ENCODE measurements around the gene CYB561D1. TPM values are rescaled to one million over a fixed set of nuclear protein-coding genes. Genes with fewer than 3 reads are reported as not detected.

Gene CYB561D1
- total RNA-seq, 2 donors from 2014 or later, result 8.1 to 12.5 TPM

- H3K27me3 ChIP-seq, result no peaks in the 10 kb centered on the region
- no peaks in the 10 kb centered on the region for H3K9me3 ChIP-seq
- intact Hi-C loops (cut with DNase I), result loop anchor here (10.0 kb wide), 1 partner anchor 436 kb away; the partner anchor contains the start of gene AHCYL1
- DNase-seq, result peak; percentile 99
- peak within 1 kb of the TSS; percentile 75 for H3K4me3 ChIP-seq
- peak within 1 kb of the TSS; percentile 82 to 92 for H3K9ac ChIP-seq (ENCODE audit: low read depth in 2 of 2, low read length in 2 of 2)
- H3K27ac ChIP-seq, result peak within 1 kb of the TSS; percentile 93
- peaks cover 7% of the 10 kb centered on the region for H3K4me1 ChIP-seq
- no peaks in the 10 kb centered on the region for H3K36me3 ChIP-seq
- no peak for TF ChIP-seq CTCF (IDR thresholded peaks at IDR 0.05)
These were observed 54.7 kb downstream of the CYB561D1 start, which contains the start of gene GNAI3 for GRCh38 chr1:109548321-109549267. GNAI3 (plus strand) TSS chr1:109548615; CDS start chr1:109548721, 106 bp downstream.

Other genes starting within 250 kb of the CYB561D1 start
- gene CELSR2, start 244.6 kb upstream of the CYB561D1 start, total RNA-seq, result 1 to 10 TPM; 4.2 to 6.1 TPM
- gene PSRC1, start 210.9 kb upstream of the CYB561D1 start, total RNA-seq, result 10 to 100 TPM in 1 of 2 donors, 1 to 10 TPM in 1; 6.5 to 36.0 TPM
- gene MYBPHL, start 187.1 kb upstream of the CYB561D1 start, total RNA-seq, result not detected
- gene SORT1, start 96.2 kb upstream of the CYB561D1 start, total RNA-seq, result 100 to 1,000 TPM in 1 of 2 donors, 10 to 100 TPM in 1; 76.2 to 134 TPM
- gene PSMA5, start 67.6 kb upstream of the CYB561D1 start, total RNA-seq, result 100 to 1,000 TPM in 1 of 2 donors, 10 to 100 TPM in 1; 93.9 to 163 TPM
- gene SYPL2, start 27.5 kb upstream of the CYB561D1 start, total RNA-seq, result under 1 TPM; 0.12 to 0.35 TPM
- 1 to 10 TPM; 2.3 to 4.0 TPM for gene ATXN7L2, start 10.2 kb upstream of the CYB561D1 start, total RNA-seq
- gene AMIGO1, start 15.6 kb downstream of the CYB561D1 start, total RNA-seq, result 1 to 10 TPM; 2.5 to 3.9 TPM
- not detected for gene GPR61, start 45.8 kb downstream of the CYB561D1 start, total RNA-seq
- 1 to 10 TPM; 7.7 to 8.9 TPM for gene GNAI3, start 54.5 kb downstream of the CYB561D1 start, total RNA-seq
- gene GNAT2, start 125.5 kb downstream of the CYB561D1 start, total RNA-seq, result under 1 TPM in 1 of 2 donors, not detected in 1; 0.32 TPM
- 10 to 100 TPM; 28.0 to 60.3 TPM for gene AMPD2, start 125.7 kb downstream of the CYB561D1 start, total RNA-seq
- 10 to 100 TPM; 62.6 to 77.4 TPM for gene GSTM4, start 162.0 kb downstream of the CYB561D1 start, total RNA-seq
- 10 to 100 TPM; 18.5 to 20.7 TPM for gene GSTM2, start 174.0 kb downstream of the CYB561D1 start, total RNA-seq
- gene GSTM1, start 193.7 kb downstream of the CYB561D1 start, total RNA-seq, result 10 to 100 TPM in 1 of 2 donors, not detected in 1; 46.1 TPM
- 1 to 10 TPM; 2.0 to 3.0 TPM for gene GSTM5, start 218.2 kb downstream of the CYB561D1 start, total RNA-seq
- 10 to 100 TPM in 1 of 2 donors, 1 to 10 TPM in 1; 4.9 to 24.6 TPM for gene GSTM3, start 246.9 kb downstream of the CYB561D1 start, total RNA-seq